GM19193 (cell line): ENCODE measurements around the gene PCDHGC3.

Experiments
- POLR2A ChIP-seq: IDR thresholded peaks from 4 replicates; pipeline ENCODE4 v1.6.1; 2011; ENCODE audit not compliant: insufficient read depth, insufficient read length; ENCODE audit errors: extremely low read depth

Gene PCDHGC3

GRCh38 chr5:141478321-141478945 lies 2.7 kb downstream of the PCDHGC3 start:
- no peak for TF ChIP-seq POLR2A

- no peak for TF ChIP-seq POLR2A
Observed at GRCh38 chr5:141479776-141480175, 4.0 kb downstream of the PCDHGC3 start.

- TF ChIP-seq POLR2A: no peak
Observed at GRCh38 chr5:141483902-141484301, 8.1 kb downstream of the PCDHGC3 start.

GRCh38 chr5:141484310-141484640 lies 8.5 kb downstream of the PCDHGC3 start:
- TF ChIP-seq POLR2A: no peak

GRCh38 chr5:141484641-141485311 lies 9.0 kb downstream of the PCDHGC3 start, which contains the start of gene PCDHGC4:
Gene PCDHGC4 (plus strand): TSS chr5:141485030. CDS start chr5:141485174, 144 bp downstream.
- TF ChIP-seq POLR2A: no peak

- TF ChIP-seq POLR2A: no peak
Observed at GRCh38 chr5:141485321-141486055, 9.7 kb downstream of the PCDHGC3 start.

- no peak for TF ChIP-seq POLR2A
Observed at GRCh38 chr5:141486091-141486490, 10.3 kb downstream of the PCDHGC3 start.

- no peak for TF ChIP-seq POLR2A
Observed at GRCh38 chr5:141487131-141487530, 11.4 kb downstream of the PCDHGC3 start.

GRCh38 chr5:141488591-141489561 lies 13.1 kb downstream of the PCDHGC3 start, which contains the start of gene PCDHGC5:
Gene PCDHGC5 (plus strand): TSS chr5:141489081. CDS start chr5:141489241, 160 bp downstream.
- no peak for TF ChIP-seq POLR2A

- no peak for TF ChIP-seq POLR2A
Observed at GRCh38 chr5:141489841-141490240, 14.1 kb downstream of the PCDHGC3 start.

GRCh38 chr5:141490271-141490670 lies 14.5 kb downstream of the PCDHGC3 start:
- no peak for TF ChIP-seq POLR2A

- no peak for TF ChIP-seq POLR2A
Observed at GRCh38 chr5:141490771-141491170, 15.0 kb downstream of the PCDHGC3 start.

GRCh38 chr5:141491323-141492167 lies 15.8 kb downstream of the PCDHGC3 start:
- no peak for TF ChIP-seq POLR2A

- no peak for TF ChIP-seq POLR2A
Observed at GRCh38 chr5:141492168-141492885, 16.6 kb downstream of the PCDHGC3 start.
